T-helper 2 cell treated with Interferon-gamma antibody and Interleukin-4, amounts not matched to agents 5 μg/mL and 100 μg/mL, for 36 hours (primary cell): Measurements from ENCODE around the gene ST3GAL4.
"Not testable (repeated sequence)": the region's sequence is repeated elsewhere in the genome, so short reads cannot be mapped to it uniquely, and the experiment has no call there.

Source experiments
- DNase-seq: peaks from one replicate; pipeline ENCODE4 v3.0.0; 2021; ENCODE audit warnings: low spot score
- H3K27ac Mint-ChIP-seq: one replicate; pipeline ENCODE4 v1.8.0; 2021; ENCODE audit warnings: mild to moderate bottlenecking, mixed read lengths
- H3K27me3 Mint-ChIP-seq: one replicate; pipeline ENCODE4 v1.8.0; 2021; ENCODE audit warnings: low read depth, mixed read lengths
- H3K36me3 Mint-ChIP-seq: one replicate; pipeline ENCODE4 v1.8.0; 2021; ENCODE audit warnings: low read depth, mixed read lengths
- H3K4me1 Mint-ChIP-seq: one replicate; pipeline ENCODE4 v1.8.0; 2021; ENCODE audit warnings: low read depth, mixed read lengths
- H3K4me3 Mint-ChIP-seq: one replicate; pipeline ENCODE4 v1.8.0; 2022; ENCODE audit warnings: mild to moderate bottlenecking, moderate library complexity, mixed read lengths
- H3K9me3 Mint-ChIP-seq: one replicate; pipeline ENCODE4 v1.8.0; 2021; ENCODE audit warnings: mixed read lengths

Gene ST3GAL4

DNA sequence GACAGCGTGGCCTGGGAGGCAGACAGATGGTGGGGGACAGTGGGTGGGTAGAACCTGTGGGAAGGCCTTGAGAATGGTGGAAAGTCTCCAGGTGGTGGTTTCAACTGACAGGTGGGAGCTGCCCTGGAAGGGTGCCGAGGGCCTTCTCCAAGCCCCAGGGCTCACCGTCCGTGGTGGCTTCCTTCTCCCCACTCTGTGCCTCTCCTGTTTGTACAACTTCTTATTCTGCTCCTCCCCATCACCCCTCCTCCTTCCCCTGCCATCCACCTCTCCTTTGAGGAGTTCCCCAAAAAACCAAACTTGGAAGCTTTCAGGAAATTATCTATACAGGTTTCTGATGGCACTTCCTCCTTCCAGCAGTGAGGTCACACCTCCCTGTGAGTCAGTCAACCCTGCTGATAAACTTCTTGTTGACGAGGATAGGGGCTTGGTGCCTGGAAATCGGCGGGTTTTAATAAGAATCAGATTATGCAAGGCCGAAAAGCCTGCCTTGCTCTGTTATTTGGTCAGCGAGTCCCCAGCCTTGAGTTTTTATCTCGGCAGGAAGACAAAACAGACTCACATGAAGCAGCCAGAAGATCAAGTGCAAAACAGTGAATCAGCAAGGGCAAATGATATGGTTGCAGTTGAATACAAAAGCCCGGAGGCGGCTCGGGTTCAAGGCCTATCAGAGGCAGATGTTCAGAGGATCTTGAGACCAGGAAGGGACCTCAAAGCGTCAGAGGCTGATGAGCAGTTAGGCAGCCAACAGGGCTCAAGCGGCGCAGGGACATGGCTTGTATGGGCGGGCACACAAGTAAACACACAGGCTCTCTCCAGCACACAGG is 9.5 kb upstream of the ST3GAL4 start:
- DNase-seq: peak; percentile 17
- Mint-ChIP-seq H3K36me3 (peaks cover 34% of the 10 kb centered on the region), H3K4me3 (peak overlapping the region; percentile 7), H3K27ac (peak overlapping the region; percentile 83), H3K4me1 (peaks cover 40% of the 10 kb centered on the region), H3K9me3 (no peaks in the 10 kb centered on the region), H3K27me3 (no peaks in the 10 kb centered on the region)

- H3K27me3 Mint-ChIP-seq: no peaks in the 10 kb centered on the region
- no peaks in the 10 kb centered on the region for H3K9me3 Mint-ChIP-seq
- no peak overlapping the region for H3K4me3 Mint-ChIP-seq
- peak overlapping the region; percentile 83 for H3K27ac Mint-ChIP-seq
- H3K4me1 Mint-ChIP-seq: peaks cover 39% of the 10 kb centered on the region
- H3K36me3 Mint-ChIP-seq: peaks cover 33% of the 10 kb centered on the region
- DNase-seq: no peak
These were observed 8.9 kb upstream of the ST3GAL4 start for GRCh38 chr11:126346586-126346940.

DNA sequence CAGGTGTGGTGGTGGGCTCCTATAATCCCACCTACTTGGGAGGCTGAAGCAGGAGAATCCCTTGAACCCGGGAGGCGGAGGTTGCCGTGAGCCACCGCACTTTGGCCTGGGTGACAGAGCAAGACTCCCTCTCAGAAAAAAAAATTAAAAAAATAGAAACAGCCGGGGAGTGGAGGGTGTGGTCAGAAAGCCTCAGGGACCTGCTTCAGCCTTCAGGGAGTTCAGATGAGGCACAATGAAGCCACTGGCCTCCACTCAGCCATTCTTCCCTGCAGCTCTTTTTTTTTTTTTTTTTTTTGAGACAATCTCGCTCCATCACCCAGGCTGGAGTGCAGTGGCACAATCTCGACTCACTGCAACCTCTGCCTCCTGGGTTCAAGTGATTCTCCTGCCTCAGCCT is 8.5 kb upstream of the ST3GAL4 start:
- not testable (repeated sequence) for H3K27ac Mint-ChIP-seq, H3K27me3 Mint-ChIP-seq, H3K4me3 Mint-ChIP-seq, DNase-seq, H3K9me3 Mint-ChIP-seq
- Mint-ChIP-seq H3K4me1 (peaks cover 37% of the 10 kb centered on the region), H3K36me3 (peaks cover 29% of the 10 kb centered on the region)

- Mint-ChIP-seq H3K36me3 (peaks cover 25% of the 10 kb centered on the region), H3K9me3 (no peaks in the 10 kb centered on the region), H3K4me3 (no peak overlapping the region), H3K27me3 (no peaks in the 10 kb centered on the region), H3K4me1 (peaks cover 40% of the 10 kb centered on the region), H3K27ac (no peak overlapping the region)
- DNase-seq: no peak
These were observed 7.5 kb upstream of the ST3GAL4 start for GRCh38 chr11:126347751-126348668.

DNA sequence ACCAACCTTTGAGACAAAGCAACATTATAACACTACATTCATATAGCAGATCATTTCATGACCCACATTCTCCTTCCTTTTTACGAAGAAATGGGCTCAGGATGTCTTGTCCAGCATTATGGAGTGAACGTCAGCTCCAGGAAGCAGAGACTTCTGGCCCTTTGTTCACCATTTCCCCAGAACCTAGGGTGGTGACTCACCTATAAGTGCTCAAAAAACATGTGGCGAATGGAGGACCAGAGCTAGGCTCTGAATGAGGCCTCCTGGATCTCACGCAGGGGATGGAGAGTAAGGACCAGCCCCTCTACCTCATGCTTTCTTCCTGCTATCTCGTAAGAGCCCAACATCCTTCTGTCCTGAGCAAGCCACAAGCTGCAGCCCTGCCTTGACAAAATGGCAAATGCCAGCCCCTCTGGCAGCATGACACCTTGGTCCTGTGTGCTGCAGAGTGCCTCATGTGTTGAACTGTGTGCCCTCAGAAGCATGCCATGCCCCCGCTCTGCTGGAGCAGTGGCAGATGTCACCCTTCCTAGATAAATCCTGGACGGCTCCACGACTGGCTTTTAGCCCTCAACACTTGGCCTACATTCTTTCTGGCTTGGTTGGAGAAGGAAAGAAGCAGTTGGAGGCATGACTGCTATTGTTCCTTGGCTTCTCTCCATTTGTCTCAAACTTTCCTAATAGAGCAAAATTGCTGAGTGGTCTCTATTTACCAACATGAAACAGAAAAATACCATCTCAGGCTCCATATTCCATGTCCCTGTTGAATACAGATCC is 6.5 kb upstream of the ST3GAL4 start:
- H3K4me3 Mint-ChIP-seq: no peak overlapping the region
- H3K27ac Mint-ChIP-seq: no peak overlapping the region
- H3K36me3 Mint-ChIP-seq: peaks cover 24% of the 10 kb centered on the region
- H3K9me3 Mint-ChIP-seq: no peaks in the 10 kb centered on the region
- H3K27me3 Mint-ChIP-seq: no peaks in the 10 kb centered on the region
- DNase-seq: no peak
- H3K4me1 Mint-ChIP-seq: peaks cover 46% of the 10 kb centered on the region

GRCh38 chr11:126350836-126351235 is 4.7 kb upstream of the ST3GAL4 start:
- Mint-ChIP-seq H3K4me1 (peaks cover 51% of the 10 kb centered on the region), H3K27ac (peak overlapping the region; percentile 36)

GRCh38 chr11:126352163-126352562 is 3.3 kb upstream of the ST3GAL4 start:
- DNase-seq: no peak
- Mint-ChIP-seq H3K27me3 (no peaks in the 10 kb centered on the region), H3K9me3 (no peaks in the 10 kb centered on the region), H3K4me3 (peak overlapping the region; percentile 76), H3K36me3 (peaks cover 15% of the 10 kb centered on the region), H3K4me1 (peaks cover 48% of the 10 kb centered on the region), H3K27ac (peak overlapping the region; percentile 88)

More at GRCh38 chr11:126350836-126351235, 4.7 kb upstream of the ST3GAL4 start:
- no peak for DNase-seq
- H3K27me3 Mint-ChIP-seq: no peaks in the 10 kb centered on the region
- no peak overlapping the region for H3K4me3 Mint-ChIP-seq
- H3K9me3 Mint-ChIP-seq: no peaks in the 10 kb centered on the region
- peaks cover 22% of the 10 kb centered on the region for H3K36me3 Mint-ChIP-seq

- H3K27ac Mint-ChIP-seq: peak overlapping the region; percentile 88
- peaks cover 50% of the 10 kb centered on the region for H3K4me1 Mint-ChIP-seq
- peak overlapping the region; percentile 76 for H3K4me3 Mint-ChIP-seq
- H3K9me3 Mint-ChIP-seq: no peaks in the 10 kb centered on the region
- H3K27me3 Mint-ChIP-seq: no peaks in the 10 kb centered on the region
- H3K36me3 Mint-ChIP-seq: peaks cover 15% of the 10 kb centered on the region
- DNase-seq: peak; percentile 40
These were observed 2.3 kb upstream of the ST3GAL4 start for GRCh38 chr11:126352934-126353801.

GRCh38 chr11:126354631-126355323 is 709 bp upstream of the ST3GAL4 start:
- Mint-ChIP-seq H3K4me3 (peak overlapping the region; percentile 98), H3K4me1 (peaks cover 41% of the 10 kb centered on the region), H3K9me3 (no peaks in the 10 kb centered on the region), H3K36me3 (peaks cover 15% of the 10 kb centered on the region), H3K27me3 (no peaks in the 10 kb centered on the region), H3K27ac (peak overlapping the region; percentile 81)
- DNase-seq: no peak

- Mint-ChIP-seq H3K36me3 (peaks cover 8% of the 10 kb centered on the region), H3K27ac (peak overlapping the region; percentile 55), H3K27me3 (no peaks in the 10 kb centered on the region), H3K4me1 (peaks cover 32% of the 10 kb centered on the region), H3K4me3 (peak overlapping the region; percentile 78), H3K9me3 (no peaks in the 10 kb centered on the region)
- DNase-seq: peak; percentile 13
These were observed 726 bp downstream of the ST3GAL4 start for GRCh38 chr11:126355926-126356897.

DNA sequence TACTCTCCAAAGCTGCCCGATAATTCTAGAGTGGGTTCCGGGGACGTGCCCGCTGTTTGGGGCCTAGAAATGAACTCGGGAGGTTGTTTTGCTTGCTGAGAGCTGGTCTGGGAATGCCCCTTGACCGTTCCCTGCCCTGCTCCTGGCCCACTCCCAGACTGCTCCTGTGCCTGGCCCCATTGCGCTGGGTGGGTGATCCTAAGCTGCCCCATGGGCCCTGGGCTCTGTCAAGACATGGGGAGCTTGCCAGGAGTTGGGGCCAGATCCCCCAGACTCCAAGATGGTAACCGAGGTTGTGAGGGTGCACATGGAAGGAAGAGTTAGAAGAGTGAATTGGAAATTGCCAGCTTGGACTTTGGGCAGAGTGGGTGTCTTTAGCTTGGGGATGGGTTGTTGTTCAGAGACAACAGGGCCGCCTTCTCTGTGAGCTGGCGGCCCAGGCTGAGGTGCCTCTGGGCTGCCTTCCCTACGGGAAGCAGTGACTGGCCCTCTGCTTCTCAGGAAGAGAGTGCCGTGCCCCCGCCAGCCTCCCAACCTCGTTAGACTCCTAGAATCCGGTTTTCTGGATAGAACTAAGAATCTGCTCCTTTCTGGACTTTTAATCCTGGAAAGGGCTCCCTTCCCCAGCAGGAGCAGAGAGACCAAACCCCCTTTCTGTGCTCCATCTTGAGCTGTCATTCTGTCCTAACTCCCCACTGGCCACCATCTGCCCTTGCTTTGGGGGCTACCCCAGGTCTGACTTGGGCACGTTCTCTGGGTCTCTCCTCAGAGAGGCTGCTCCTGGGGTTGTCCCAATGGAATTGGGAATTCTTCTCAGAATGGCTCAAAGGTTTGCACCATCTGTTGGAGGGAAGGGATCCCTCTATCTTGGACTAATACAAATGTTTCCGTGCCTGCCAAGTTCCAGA is 1.8 kb downstream of the ST3GAL4 start:
- DNase-seq: no peak
- Mint-ChIP-seq H3K4me1 (peaks cover 27% of the 10 kb centered on the region), H3K27ac (peak overlapping the region; percentile 28), H3K36me3 (peaks cover 8% of the 10 kb centered on the region), H3K4me3 (peak overlapping the region; percentile 78), H3K9me3 (no peaks in the 10 kb centered on the region), H3K27me3 (no peaks in the 10 kb centered on the region)
